Panc1 (cell line): ENCODE data around the gene ZNF512B. TPM values are rescaled to one million over a fixed set of nuclear protein-coding genes. Genes with fewer than 3 reads are reported as not detected.

Source experiments
- ATAC-seq: fragments of 200-7000 bp; cut with Tn5 transposase; 2 replicates; pipeline ENCODE4 v1.9.1; 2020; ENCODE audit warnings: mild to moderate bottlenecking, moderate library complexity
- BruUV-seq: library from RNA; stranded (reverse); fragments of 400-500 nt; replicated peaks from 2 replicates; lab custom pipeline; 2021; lab: Mats Ljungman, UMichigan
- CTCF ChIA-PET: fragments of 300-600 bp; sonication (Branson Sonifier 250); formaldehyde crosslinking; loops from one replicate; lab custom pipeline; 2022; ENCODE audit warnings: antibody characterized with exemption; lab: Charles Lee
- POLR2A ChIA-PET: fragments of 300-600 bp; sonication (Branson Sonifier 250); formaldehyde crosslinking; loops from one replicate; lab custom pipeline; 2022; ENCODE audit warnings: antibody characterized with exemption; lab: Charles Lee
- DNase-seq: peaks from one replicate; pipeline ENCODE4 v3.0.0-alpha.2; 2010; ENCODE audit warnings: low read depth, low spot score
- H3K27ac ChIP-seq: 2 replicates; pipeline ENCODE4 v1.5.1; 2011; ENCODE audit warnings: mild to moderate bottlenecking, low read length, inconsistent platforms
- H3K27me3 ChIP-seq: fragments of 200-500 bp; sonication (Bioruptor generic); 2 replicates; pipeline ENCODE4 v1.6.0; 2014; ENCODE audit warnings: low read length, inconsistent platforms; ENCODE audit not compliant: control insufficient read depth, insufficient read depth
- H3K36me3 ChIP-seq: fragments of 200-500 bp; sonication (Bioruptor generic); 2 replicates; pipeline ENCODE4 v1.5.1; 2014; ENCODE audit warnings: inconsistent platforms, mild to moderate bottlenecking, low read length, moderate library complexity; ENCODE audit not compliant: control insufficient read depth, insufficient read depth
- H3K4me1 ChIP-seq: 2 replicates; pipeline ENCODE4 v1.5.1; 2011; ENCODE audit warnings: inconsistent platforms, mild to moderate bottlenecking, low read length, moderate library complexity; ENCODE audit not compliant: control insufficient read depth, insufficient read depth
- H3K4me3 ChIP-seq, 2 experiments: 2 replicates each; pipeline ENCODE4 v1.5.1; 2011 to 2012; ENCODE audit warnings: low read depth in 2 of 2, low read length in 2 of 2, mild to moderate bottlenecking in 2 of 2, inconsistent platforms in 1 of 2, moderate library complexity in 1 of 2
- H3K9me3 ChIP-seq: fragments of 200-500 bp; sonication (Bioruptor generic); 2 replicates; pipeline ENCODE4 v1.5.1; 2014; ENCODE audit warnings: low read depth, mild to moderate bottlenecking, inconsistent platforms, low read length, moderate library complexity; ENCODE audit not compliant: control insufficient read depth, insufficient read depth
- POLR2AphosphoS5 ChIP-seq: IDR thresholded peaks from 2 replicates; pipeline ENCODE4 v1.6.1; 2012; ENCODE audit warnings: mild to moderate bottlenecking, low read depth, low read length, moderate library complexity
- SIN3A ChIP-seq: IDR thresholded peaks from 2 replicates; pipeline ENCODE4 v1.6.1; 2012; ENCODE audit warnings: low read depth, mild to moderate bottlenecking, low read length, moderate library complexity, borderline replicate concordance; ENCODE audit not compliant: insufficient read depth
- TCF7L2 ChIP-seq: IDR thresholded peaks from 2 replicates; pipeline ENCODE4 v1.6.1; 2011; ENCODE audit warnings: mild to moderate bottlenecking, low read depth, low read length, inconsistent platforms
- in situ Hi-C: cut with HindIII; loops from 2 replicates; pipeline ENCODE4 v1.10.0; 2016; ENCODE audit warnings: low sequenced_read_pairs, low pct_unique_long_range_greater_than_20kb
- intact Hi-C: fragments of 100-400 bp; cut with micrococcal nuclease; formaldehyde crosslinking; loops from one replicate; pipeline ENCODE4 v1.10.0; 2022; ENCODE audit not compliant: unreplicated experiment
- total RNA-seq: library from RNA; stranded (reverse); gene quantifications from one replicate; pipeline ENCODE4 v1.2.1, GENCODE V29; 2021; ENCODE audit not compliant: unreplicated experiment
- TF ChIP-seq, protein P1 (sequence below), 2 experiments: IDR thresholded peaks; 2 replicates each; pipeline ENCODE4 v1.6.1; 2011 to 2012; ENCODE audit warnings: low read depth in 2 of 2, control low read depth in 1 of 2, low read length in 1 of 2, mild to moderate bottlenecking in 1 of 2, moderate library complexity in 1 of 2; ENCODE audit not compliant: insufficient read depth in 1 of 2
- TF ChIP-seq, protein P2 (sequence below): fragments of 450-650 bp; IDR thresholded peaks from 2 replicates; pipeline ENCODE4 v1.5.1; 2017; ENCODE audit warnings: mild to moderate bottlenecking

ZNF512B gene
- total RNA-seq, 1 experiment from 2014 or later: 17.9 TPM

DNA sequence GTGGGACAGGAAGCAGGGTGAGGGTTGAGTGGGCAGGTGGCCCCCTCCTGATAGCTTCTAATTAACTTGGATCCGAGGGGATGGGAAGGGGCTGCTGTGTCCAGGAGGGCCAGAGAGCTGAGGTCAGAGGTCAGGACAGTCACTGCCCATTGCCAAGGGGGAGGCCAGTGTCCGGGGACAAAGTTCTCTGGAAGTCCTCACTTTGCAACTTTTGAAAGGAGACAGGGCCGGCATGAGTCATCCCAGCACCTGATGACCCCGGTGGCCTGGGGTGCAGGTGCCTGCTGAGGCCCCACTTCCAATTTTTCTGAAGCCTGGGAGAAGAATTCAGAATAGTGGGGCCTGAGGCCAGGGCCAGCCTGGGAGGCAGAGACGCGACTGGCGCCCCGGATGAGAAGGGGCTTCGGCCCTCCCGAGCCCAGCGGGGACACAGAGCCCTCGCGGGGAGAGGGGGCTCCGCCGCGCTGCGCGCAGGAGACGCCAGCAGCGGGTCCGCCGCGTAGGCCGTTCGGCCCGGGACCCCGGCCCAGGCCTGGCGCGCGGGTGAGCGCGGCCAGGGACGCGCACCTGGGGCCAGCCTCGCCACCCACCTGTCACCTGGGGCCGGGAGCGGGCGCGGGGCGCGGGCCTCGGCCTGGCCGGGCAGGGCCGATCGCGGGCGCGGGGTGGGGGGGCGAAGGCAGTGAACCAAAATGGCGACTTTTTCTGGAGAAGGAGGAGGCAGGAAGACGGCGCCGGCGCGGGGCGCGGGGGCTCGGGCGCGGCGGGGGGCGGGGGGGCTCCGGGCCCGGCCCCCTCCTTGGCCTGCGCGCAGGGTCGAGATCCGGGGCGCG is 586 bp downstream of the ZNF512B start:
- intact Hi-C loops: no loop called here
- Histone ChIP-seq H3K9me3 (no peaks in the 10 kb centered on the region), H3K4me3 (peak overlapping the region; percentile 58 to 59), H3K27ac (peak overlapping the region; percentile 68; the same call in 1 of the 2 replicates), H3K4me1 (peaks cover 17% of the 10 kb centered on the region), H3K27me3 (no peaks in the 10 kb centered on the region), H3K36me3 (no peaks in the 10 kb centered on the region; the same call in 1 of the 2 replicates)
- POLR2A ChIA-PET: no interaction called here
- DNase-seq (no peak), ATAC-seq (peak; percentile 4; the same call in 1 of the 2 replicates)
- no TSS peak for BruUV-seq
- CTCF ChIA-PET: no interaction called here
- TF ChIP-seq, protein P1, sequence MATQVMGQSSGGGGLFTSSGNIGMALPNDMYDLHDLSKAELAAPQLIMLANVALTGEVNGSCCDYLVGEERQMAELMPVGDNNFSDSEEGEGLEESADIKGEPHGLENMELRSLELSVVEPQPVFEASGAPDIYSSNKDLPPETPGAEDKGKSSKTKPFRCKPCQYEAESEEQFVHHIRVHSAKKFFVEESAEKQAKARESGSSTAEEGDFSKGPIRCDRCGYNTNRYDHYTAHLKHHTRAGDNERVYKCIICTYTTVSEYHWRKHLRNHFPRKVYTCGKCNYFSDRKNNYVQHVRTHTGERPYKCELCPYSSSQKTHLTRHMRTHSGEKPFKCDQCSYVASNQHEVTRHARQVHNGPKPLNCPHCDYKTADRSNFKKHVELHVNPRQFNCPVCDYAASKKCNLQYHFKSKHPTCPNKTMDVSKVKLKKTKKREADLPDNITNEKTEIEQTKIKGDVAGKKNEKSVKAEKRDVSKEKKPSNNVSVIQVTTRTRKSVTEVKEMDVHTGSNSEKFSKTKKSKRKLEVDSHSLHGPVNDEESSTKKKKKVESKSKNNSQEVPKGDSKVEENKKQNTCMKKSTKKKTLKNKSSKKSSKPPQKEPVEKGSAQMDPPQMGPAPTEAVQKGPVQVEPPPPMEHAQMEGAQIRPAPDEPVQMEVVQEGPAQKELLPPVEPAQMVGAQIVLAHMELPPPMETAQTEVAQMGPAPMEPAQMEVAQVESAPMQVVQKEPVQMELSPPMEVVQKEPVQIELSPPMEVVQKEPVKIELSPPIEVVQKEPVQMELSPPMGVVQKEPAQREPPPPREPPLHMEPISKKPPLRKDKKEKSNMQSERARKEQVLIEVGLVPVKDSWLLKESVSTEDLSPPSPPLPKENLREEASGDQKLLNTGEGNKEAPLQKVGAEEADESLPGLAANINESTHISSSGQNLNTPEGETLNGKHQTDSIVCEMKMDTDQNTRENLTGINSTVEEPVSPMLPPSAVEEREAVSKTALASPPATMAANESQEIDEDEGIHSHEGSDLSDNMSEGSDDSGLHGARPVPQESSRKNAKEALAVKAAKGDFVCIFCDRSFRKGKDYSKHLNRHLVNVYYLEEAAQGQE (IDR thresholded peaks at IDR 0.05; ENCODE audit: insufficient read depth in 1 of 2, low read depth in 2 of 2, low read length in 1 of 2): no peak
- TF ChIP-seq SIN3A (no peak; the same call in 1 of the 2 replicates), TCF7L2 (no peak), POLR2AphosphoS5 (no peak)
- TF ChIP-seq, protein P2, sequence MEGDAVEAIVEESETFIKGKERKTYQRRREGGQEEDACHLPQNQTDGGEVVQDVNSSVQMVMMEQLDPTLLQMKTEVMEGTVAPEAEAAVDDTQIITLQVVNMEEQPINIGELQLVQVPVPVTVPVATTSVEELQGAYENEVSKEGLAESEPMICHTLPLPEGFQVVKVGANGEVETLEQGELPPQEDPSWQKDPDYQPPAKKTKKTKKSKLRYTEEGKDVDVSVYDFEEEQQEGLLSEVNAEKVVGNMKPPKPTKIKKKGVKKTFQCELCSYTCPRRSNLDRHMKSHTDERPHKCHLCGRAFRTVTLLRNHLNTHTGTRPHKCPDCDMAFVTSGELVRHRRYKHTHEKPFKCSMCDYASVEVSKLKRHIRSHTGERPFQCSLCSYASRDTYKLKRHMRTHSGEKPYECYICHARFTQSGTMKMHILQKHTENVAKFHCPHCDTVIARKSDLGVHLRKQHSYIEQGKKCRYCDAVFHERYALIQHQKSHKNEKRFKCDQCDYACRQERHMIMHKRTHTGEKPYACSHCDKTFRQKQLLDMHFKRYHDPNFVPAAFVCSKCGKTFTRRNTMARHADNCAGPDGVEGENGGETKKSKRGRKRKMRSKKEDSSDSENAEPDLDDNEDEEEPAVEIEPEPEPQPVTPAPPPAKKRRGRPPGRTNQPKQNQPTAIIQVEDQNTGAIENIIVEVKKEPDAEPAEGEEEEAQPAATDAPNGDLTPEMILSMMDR: no peak
- in situ Hi-C loops: no loop called here

DNA sequence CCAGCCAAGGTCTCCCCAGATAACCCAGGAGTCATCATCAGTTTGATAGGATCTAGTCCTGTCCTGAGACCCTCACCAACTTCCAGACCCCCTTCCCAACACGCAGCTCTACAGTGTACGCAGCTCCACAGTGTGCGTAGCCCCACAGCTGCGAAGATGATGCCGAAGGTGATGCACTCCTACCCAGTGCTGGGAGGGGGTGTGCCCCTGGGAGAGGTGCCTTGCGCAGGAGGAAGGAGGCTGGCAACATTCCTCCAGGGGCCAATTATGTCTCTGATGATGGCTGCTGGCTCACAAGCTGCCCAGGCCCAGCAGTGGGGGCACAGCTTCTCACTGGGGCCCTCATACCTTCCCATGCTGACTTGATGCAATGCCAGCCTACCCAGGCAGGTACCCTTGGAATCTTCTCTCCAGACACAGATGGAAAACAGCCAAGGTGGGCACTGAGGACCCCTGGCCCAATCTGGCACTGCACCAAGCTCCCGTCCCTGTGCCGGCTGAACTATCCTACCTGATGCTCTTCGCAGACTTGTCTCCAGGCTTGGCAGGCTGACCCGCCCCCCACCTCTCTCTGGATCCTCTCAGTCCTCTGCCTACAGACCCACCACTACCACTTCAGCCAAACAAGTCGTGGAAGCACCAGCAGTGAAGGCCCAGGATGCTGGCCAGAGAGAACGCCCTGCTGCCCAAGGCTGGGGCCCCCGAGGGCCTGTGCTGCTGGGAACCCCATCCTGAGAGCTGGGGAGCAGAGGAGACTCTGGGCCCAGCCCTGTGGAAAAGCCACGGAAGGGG is 1.4 kb downstream of the ZNF512B start:
- POLR2A ChIA-PET: no interaction called here
- Histone ChIP-seq H3K9me3 (no peaks in the 10 kb centered on the region), H3K4me1 (peaks cover 10% of the 10 kb centered on the region), H3K4me3 (peak overlapping the region; percentile 58 to 59), H3K27ac (peak overlapping the region; percentile 68; the same call in 1 of the 2 replicates), H3K27me3 (no peaks in the 10 kb centered on the region), H3K36me3 (no peaks in the 10 kb centered on the region; the same call in 1 of the 2 replicates)
- DNase-seq: no peak
- intact Hi-C loops: no loop called here
- no peak for TF ChIP-seq SIN3A
- TF ChIP-seq POLR2AphosphoS5: no peak
- TF ChIP-seq, protein P1 (IDR thresholded peaks at IDR 0.05; ENCODE audit: insufficient read depth in 1 of 2, low read depth in 2 of 2, low read length in 1 of 2): no peak
- no peak for TF ChIP-seq TCF7L2
- BruUV-seq: no TSS peak
- CTCF ChIA-PET: no interaction called here
- ATAC-seq: no peak
- in situ Hi-C loops: no loop called here
